ENCODE measurements around the gene YTHDF1.

YTHDF1 gene

GRCh38 chr20:63179687-63180568 is 36.0 kb downstream of the YTHDF1 start:
- peaks cover 49 to 51% of the 10 kb centered on the region in 2 donors for H3K27me3 ChIP-seq (ENCODE audit: control insufficient read depth in 1 of 2, insufficient read depth in 2 of 2, low read length in 2 of 2)
- no peak overlapping the region for H3K4me3 ChIP-seq (ENCODE audit: low read depth in 1 of 2, low read length in 2 of 2)
- H3K9ac ChIP-seq (ENCODE audit: low read depth in 1 of 2, low read length in 2 of 2): no peak overlapping the region
- no peaks in the 10 kb centered on the region for H3K36me3 ChIP-seq (ENCODE audit: control insufficient read depth in 1 of 2, insufficient read depth in 2 of 2, low read length in 2 of 2)
- no peaks in the 10 kb centered on the region for H3K9me3 ChIP-seq (ENCODE audit: control insufficient read depth in 1 of 2, low read length in 2 of 2)
- no peaks in the 10 kb centered on the region for H3K4me1 ChIP-seq (ENCODE audit: control insufficient read depth in 1 of 2, insufficient read depth in 2 of 2, low read length in 2 of 2)
- H3K27ac ChIP-seq (ENCODE audit: low read depth, low read length): no peak overlapping the region

- Histone ChIP-seq H3K27ac (ENCODE audit: low read depth, low read length) (no peak overlapping the region), H3K36me3 (ENCODE audit: control insufficient read depth in 1 of 2, insufficient read depth in 2 of 2, low read length in 2 of 2) (no peaks in the 10 kb centered on the region), H3K9ac (ENCODE audit: low read depth in 1 of 2, low read length in 2 of 2) (no peak overlapping the region), H3K27me3 (ENCODE audit: control insufficient read depth in 1 of 2, insufficient read depth in 2 of 2, low read length in 2 of 2) (peaks cover 57 to 59% of the 10 kb centered on the region in 2 donors), H3K4me1 (ENCODE audit: control insufficient read depth in 1 of 2, insufficient read depth in 2 of 2, low read length in 2 of 2) (no peaks in the 10 kb centered on the region), H3K4me3 (ENCODE audit: low read depth in 1 of 2, low read length in 2 of 2) (no peak overlapping the region), H3K9me3 (ENCODE audit: control insufficient read depth in 1 of 2, low read length in 2 of 2) (no peaks in the 10 kb centered on the region)
These were observed 36.8 kb downstream of the YTHDF1 start for GRCh38 chr20:63178889-63179686.

GRCh38 chr20:63178446-63178820 is 37.5 kb downstream of the YTHDF1 start:
- Histone ChIP-seq H3K9ac (ENCODE audit: low read depth in 1 of 2, low read length in 2 of 2) (no peak overlapping the region), H3K27ac (ENCODE audit: low read depth, low read length) (no peak overlapping the region), H3K4me1 (ENCODE audit: control insufficient read depth in 1 of 2, insufficient read depth in 2 of 2, low read length in 2 of 2) (no peaks in the 10 kb centered on the region), H3K36me3 (ENCODE audit: control insufficient read depth in 1 of 2, insufficient read depth in 2 of 2, low read length in 2 of 2) (no peaks in the 10 kb centered on the region), H3K27me3 (ENCODE audit: control insufficient read depth in 1 of 2, insufficient read depth in 2 of 2, low read length in 2 of 2) (peaks cover 62 to 64% of the 10 kb centered on the region in 2 donors), H3K9me3 (ENCODE audit: control insufficient read depth in 1 of 2, low read length in 2 of 2) (no peaks in the 10 kb centered on the region), H3K4me3 (ENCODE audit: low read depth in 1 of 2, low read length in 2 of 2) (no peak overlapping the region)

GRCh38 chr20:63177785-63178445 is 38.0 kb downstream of the YTHDF1 start:
- Histone ChIP-seq H3K27ac (ENCODE audit: low read depth, low read length) (no peak overlapping the region), H3K4me1 (ENCODE audit: control insufficient read depth in 1 of 2, insufficient read depth in 2 of 2, low read length in 2 of 2) (no peaks in the 10 kb centered on the region), H3K27me3 (ENCODE audit: control insufficient read depth in 1 of 2, insufficient read depth in 2 of 2, low read length in 2 of 2) (peaks cover 61 to 69% of the 10 kb centered on the region in 2 donors)

GRCh38 chr20:63177134-63177784 is 38.7 kb downstream of the YTHDF1 start:
- Histone ChIP-seq H3K27me3 (ENCODE audit: control insufficient read depth in 1 of 2, insufficient read depth in 2 of 2, low read length in 2 of 2) (peaks cover 62 to 72% of the 10 kb centered on the region in 2 donors), H3K4me3 (ENCODE audit: low read depth in 1 of 2, low read length in 2 of 2) (no peak overlapping the region)

More at GRCh38 chr20:63177785-63178445, 38.0 kb downstream of the YTHDF1 start:
- Histone ChIP-seq H3K36me3 (ENCODE audit: control insufficient read depth in 1 of 2, insufficient read depth in 2 of 2, low read length in 2 of 2) (no peaks in the 10 kb centered on the region), H3K9me3 (ENCODE audit: control insufficient read depth in 1 of 2, low read length in 2 of 2) (no peaks in the 10 kb centered on the region), H3K4me3 (ENCODE audit: low read depth in 1 of 2, low read length in 2 of 2) (no peak overlapping the region), H3K9ac (ENCODE audit: low read depth in 1 of 2, low read length in 2 of 2) (no peak overlapping the region)

GRCh38 chr20:63176427-63177133 is 39.4 kb downstream of the YTHDF1 start:
- Histone ChIP-seq H3K36me3 (ENCODE audit: control insufficient read depth in 1 of 2, insufficient read depth in 2 of 2, low read length in 2 of 2) (no peaks in the 10 kb centered on the region), H3K4me3 (ENCODE audit: low read depth in 1 of 2, low read length in 2 of 2) (no peak overlapping the region), H3K27me3 (ENCODE audit: control insufficient read depth in 1 of 2, insufficient read depth in 2 of 2, low read length in 2 of 2) (peaks cover 65 to 69% of the 10 kb centered on the region in 2 donors), H3K9ac (ENCODE audit: low read depth in 1 of 2, low read length in 2 of 2) (no peak overlapping the region), H3K4me1 (ENCODE audit: control insufficient read depth in 1 of 2, insufficient read depth in 2 of 2, low read length in 2 of 2) (no peaks in the 10 kb centered on the region), H3K27ac (ENCODE audit: low read depth, low read length) (no peak overlapping the region), H3K9me3 (ENCODE audit: control insufficient read depth in 1 of 2, low read length in 2 of 2) (no peaks in the 10 kb centered on the region)

More at GRCh38 chr20:63177134-63177784, 38.7 kb downstream of the YTHDF1 start:
- Histone ChIP-seq H3K27ac (ENCODE audit: low read depth, low read length) (no peak overlapping the region), H3K4me1 (ENCODE audit: control insufficient read depth in 1 of 2, insufficient read depth in 2 of 2, low read length in 2 of 2) (no peaks in the 10 kb centered on the region), H3K9ac (ENCODE audit: low read depth in 1 of 2, low read length in 2 of 2) (no peak overlapping the region), H3K9me3 (ENCODE audit: control insufficient read depth in 1 of 2, low read length in 2 of 2) (no peaks in the 10 kb centered on the region), H3K36me3 (ENCODE audit: control insufficient read depth in 1 of 2, insufficient read depth in 2 of 2, low read length in 2 of 2) (no peaks in the 10 kb centered on the region)

GRCh38 chr20:63176034-63176426 is 39.9 kb downstream of the YTHDF1 start:
- Histone ChIP-seq H3K9ac (ENCODE audit: low read depth in 1 of 2, low read length in 2 of 2) (no peak overlapping the region), H3K27ac (ENCODE audit: low read depth, low read length) (no peak overlapping the region), H3K27me3 (ENCODE audit: control insufficient read depth in 1 of 2, insufficient read depth in 2 of 2, low read length in 2 of 2) (peaks cover 61 to 65% of the 10 kb centered on the region in 2 donors), H3K36me3 (ENCODE audit: control insufficient read depth in 1 of 2, insufficient read depth in 2 of 2, low read length in 2 of 2) (no peaks in the 10 kb centered on the region), H3K9me3 (ENCODE audit: control insufficient read depth in 1 of 2, low read length in 2 of 2) (no peaks in the 10 kb centered on the region), H3K4me1 (ENCODE audit: control insufficient read depth in 1 of 2, insufficient read depth in 2 of 2, low read length in 2 of 2) (no peaks in the 10 kb centered on the region), H3K4me3 (ENCODE audit: low read depth in 1 of 2, low read length in 2 of 2) (no peak overlapping the region)

- H3K36me3 ChIP-seq (ENCODE audit: control insufficient read depth in 1 of 2, insufficient read depth in 2 of 2, low read length in 2 of 2): no peaks in the 10 kb centered on the region
- no peak overlapping the region for H3K4me3 ChIP-seq (ENCODE audit: low read depth in 1 of 2, low read length in 2 of 2)
- no peak overlapping the region for H3K9ac ChIP-seq (ENCODE audit: low read depth in 1 of 2, low read length in 2 of 2)
- no peaks in the 10 kb centered on the region for H3K4me1 ChIP-seq (ENCODE audit: control insufficient read depth in 1 of 2, insufficient read depth in 2 of 2, low read length in 2 of 2)
- H3K9me3 ChIP-seq (ENCODE audit: control insufficient read depth in 1 of 2, low read length in 2 of 2): no peaks in the 10 kb centered on the region
- peaks cover 54 to 58% of the 10 kb centered on the region in 2 donors for H3K27me3 ChIP-seq (ENCODE audit: control insufficient read depth in 1 of 2, insufficient read depth in 2 of 2, low read length in 2 of 2)
- no peak overlapping the region for H3K27ac ChIP-seq (ENCODE audit: low read depth, low read length)
These were observed 40.7 kb downstream of the YTHDF1 start for GRCh38 chr20:63175038-63175895.
